K562 (cell line): ENCODE data around the gene FOLH1. TPM values are rescaled to one million over a fixed set of nuclear protein-coding genes. Genes with fewer than 3 reads are reported as not detected.
"Not testable (repeated sequence)": the region's sequence is repeated elsewhere in the genome, so short reads cannot be mapped to it uniquely, and the experiment has no call there.

Experiments used
- ATAC-seq: fragments of 200-7000 bp; cut with Tn5 transposase; 3 replicates; pipeline ENCODE4 v1.9.1; 2020; ENCODE audit warnings: moderate library complexity
- BruUV-seq: library from RNA; stranded (reverse); fragments of 400-500 nt; replicated peaks from 2 replicates; lab custom pipeline; 2021; lab: Mats Ljungman, UMichigan
- CTCF ChIA-PET: fragments of 300-600 bp; formaldehyde crosslinking; extraction: SDS; loops from one replicate; lab custom pipeline; 2021; ENCODE audit warnings: low intra/inter-chr PET ratio; lab: Yijun Ruan, JAX
- POLR2A ChIA-PET: fragments of 300-600, 350-650 bp; sonication (Branson Sonifier 250); formaldehyde crosslinking; extraction: SDS; loops from one replicate; lab custom pipeline; 2021; ENCODE audit warnings: antibody characterized with exemption, inconsistent platforms; lab: Yijun Ruan, JAX
- DNase-seq, 4 experiments: peaks; one replicate each; pipeline versions ENCODE4 v3.0.0 to v3.0.0-alpha.2; 2011 to 2018; ENCODE audit warnings: low spot score in 3 of 4, mixed read lengths in 3 of 4; ENCODE audit errors: extremely low read depth in 1 of 4
- FAIRE-seq: peaks from 2 replicates; lab custom pipeline; 2011; peaks lifted over from hg19 to GRCh38; lab: Jason Lieb, UNC
- H2AFZ ChIP-seq: 2 replicates; pipeline ENCODE4 v1.6.0; 2011; ENCODE audit warnings: low read depth, low read length, control low read depth, inconsistent platforms
- H3K27ac ChIP-seq: fragments of 200-600 bp; 3 replicates; pipeline ENCODE4 v1.8.0; 2011; ENCODE audit warnings: low read depth, mild to moderate bottlenecking, control low read depth, inconsistent platforms, low read length, moderate library complexity, mixed read lengths; ENCODE audit errors: extremely low read depth
- H3K27me3 ChIP-seq, 2 experiments: fragments of 300-600 bp in 1 of 2; 2 replicates in 1 of 2; 3 replicates in 1 of 2; pipeline versions ENCODE4 v1.6.0 to v1.8.0; 2011; ENCODE audit warnings: inconsistent platforms in 2 of 2, low read length in 2 of 2, mild to moderate bottlenecking in 1 of 2, mixed read lengths in 1 of 2, moderate library complexity in 1 of 2; ENCODE audit not compliant: control insufficient read depth in 2 of 2, insufficient read depth in 2 of 2
- H3K36me3 ChIP-seq: fragments of 300-600 bp; 3 replicates; pipeline ENCODE4 v1.8.0; 2011; ENCODE audit warnings: mild to moderate bottlenecking, low read length, inconsistent platforms; ENCODE audit not compliant: control insufficient read depth, insufficient read depth
- H3K4me1 ChIP-seq, 2 experiments: fragments of 200-600 bp in 1 of 2; replicated peaks in 1 of 2; 2 replicates in 1 of 2; 3 replicates in 1 of 2; pipeline versions ENCODE4 v1.5.1 to v1.8.0; 2011; ENCODE audit warnings: inconsistent platforms in 2 of 2, low read length in 2 of 2, mild to moderate bottlenecking in 1 of 2, mixed read lengths in 1 of 2, moderate library complexity in 1 of 2; ENCODE audit not compliant: control insufficient read depth in 2 of 2, insufficient read depth in 2 of 2
- H3K4me2 ChIP-seq: 2 replicates; pipeline ENCODE4 v1.6.1; 2011; ENCODE audit warnings: low read length, control low read depth, inconsistent platforms, mixed read lengths; ENCODE audit not compliant: insufficient read depth
- H3K4me3 ChIP-seq: fragments of 200-600 bp; sonication (generic), shearing (Covaris generic); 2 replicates; pipeline ENCODE4 v1.5.1; 2016; ENCODE audit warnings: control low read depth, inconsistent platforms
- H3K79me2 ChIP-seq: fragments of 200-600 bp; 3 replicates; pipeline ENCODE4 v1.8.0; 2011; ENCODE audit warnings: low read length, inconsistent platforms; ENCODE audit not compliant: control insufficient read depth, insufficient read depth
- H3K9ac ChIP-seq, 2 experiments: 2 replicates each; pipeline versions ENCODE4 v1.6.0 to v1.6.1; 2011; ENCODE audit warnings: low read depth in 2 of 2, low read length in 2 of 2, control low read depth in 1 of 2, inconsistent platforms in 1 of 2, mild to moderate bottlenecking in 1 of 2, mixed read lengths in 1 of 2; ENCODE audit not compliant: insufficient read depth in 1 of 2
- H3K9me1 ChIP-seq: one replicate; pipeline ENCODE4 v1.6.0; 2011; ENCODE audit warnings: inconsistent platforms, mild to moderate bottlenecking, low read length, moderate library complexity; ENCODE audit not compliant: control insufficient read depth, insufficient read depth
- H3K9me3 ChIP-seq: replicated peaks from 2 replicates; pipeline ENCODE4 v1.5.1; 2011; ENCODE audit warnings: low read depth, low read length, inconsistent platforms; ENCODE audit not compliant: control insufficient read depth, insufficient read depth
- H4K20me1 ChIP-seq: replicated peaks from 2 replicates; pipeline ENCODE4 v1.6.1; 2011; ENCODE audit warnings: low read length, inconsistent platforms, mixed read lengths; ENCODE audit not compliant: control insufficient read depth, insufficient read depth
- WGBS: fragments of 100-300 bp; shearing (Covaris generic); methylation state at CpG from one replicate; pipeline ENCODE4 v1.1.6; 2016; ENCODE audit warnings: low coverage, mixed read lengths; ENCODE audit not compliant: insufficient coverage; ENCODE audit errors: missing lambda C conversion rate; 5-methylcytosine and 5-hydroxymethylcytosine counted together
- in situ Hi-C: fragments of 300-500 bp; cut with MboI; formaldehyde crosslinking; loops from 4 replicates; pipeline ENCODE4 v1.15.0; 2018; ENCODE audit warnings: inconsistent platforms, mixed read lengths
- intact Hi-C: fragments of 100-400 bp; cut with micrococcal nuclease; formaldehyde crosslinking; loops from 2 replicates; pipeline ENCODE4 v1.14.2; 2022
- polyA plus RNA-seq, 8 experiments: library from polyadenylated mRNA; depleted of rRNA in 4 of 8; stranded (reverse) in 5 of 8; unstranded in 3 of 8; fragments of >200 nt; fragmentation: Nextera tagmentation in 2 of 8; fragmentation: Illumina TruSeq in 1 of 8; extraction: Ambion mirVana in 2 of 8; extraction: Trizol in 1 of 8; gene quantifications; 2 replicates each; pipeline versions ENCODE4 v1.2.1 to v1.2.3, GENCODE V29; 2011 to 2014; ENCODE audit warnings: inconsistent platforms in 1 of 8, missing spikeins in 1 of 8
- total RNA-seq, 7 experiments: library from RNA; depleted of rRNA in 6 of 7; stranded (reverse); fragments of >200 nt in 6 of 7; fragmentation: Illumina TruSeq in 2 of 7; extraction: Trizol in 2 of 7; gene quantifications; 2 replicates each; pipeline versions ENCODE4 v1.2.1 to v1.2.3, GENCODE V29; 2011 to 2021; ENCODE audit warnings: low replicate concordance in 1 of 7
- TF ChIP-seq, protein P1 (sequence below): fragments of 450-650 bp; IDR thresholded peaks from 2 replicates; pipeline ENCODE4 v1.6.1; 2016; ENCODE audit warnings: mild to moderate bottlenecking
- TF ChIP-seq, protein P2 (sequence below): fragments of 450-650 bp; IDR thresholded peaks from 2 replicates; pipeline ENCODE4 v1.6.1; 2016; ENCODE audit warnings: mild to moderate bottlenecking, moderate library complexity
- TF ChIP-seq, protein P3 (sequence below), 3 experiments: IDR thresholded peaks in 2 of 3; conservative IDR thresholded peaks in 1 of 3; 2 replicates each; pipeline ENCODE4 v1.5.1; 2011 to 2012; ENCODE audit warnings: low read length in 3 of 3, mild to moderate bottlenecking in 3 of 3, control low read depth in 2 of 3, improper control_type of control experiment in 1 of 3, inconsistent platforms in 1 of 3, low read depth in 1 of 3, mixed read lengths in 1 of 3, moderate library complexity in 1 of 3; ENCODE audit not compliant: insufficient read depth in 2 of 3

Gene FOLH1
- total and polyA plus RNA-seq, 9 of the 15 experiments (the other 6 are each of a cell fraction or from before 2014, with no cell fraction given) = not detected

DNA sequence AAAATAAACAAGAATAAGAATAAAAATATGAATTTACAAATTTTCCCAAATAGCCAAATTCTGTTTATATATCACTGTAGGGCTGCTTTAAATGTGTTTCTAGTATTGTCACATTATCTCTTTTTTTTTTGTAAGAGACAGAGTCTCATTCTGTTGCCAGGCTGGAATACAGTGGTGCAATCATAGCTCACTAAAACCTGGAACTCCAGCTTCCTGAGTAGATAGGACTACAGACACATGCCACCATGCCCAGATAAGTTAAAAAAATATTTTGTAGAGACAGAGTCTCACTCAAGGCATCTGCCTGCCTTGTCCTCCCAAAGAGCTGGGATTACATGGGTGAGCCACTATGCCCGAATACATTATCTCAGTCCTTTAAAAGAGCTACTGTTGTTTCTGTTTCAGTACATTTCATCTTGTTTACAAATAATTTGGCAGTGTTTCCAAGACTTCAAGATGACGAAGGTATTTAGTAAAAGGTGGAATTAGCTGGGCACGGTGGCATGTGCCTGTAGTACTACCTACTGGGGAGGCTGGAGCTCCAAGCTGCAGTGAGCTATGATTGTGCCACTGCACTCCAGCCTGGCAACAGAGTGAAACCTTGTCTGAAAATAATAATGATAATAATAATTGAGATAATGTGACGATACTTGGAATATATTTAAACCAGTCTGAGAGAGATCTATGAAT, 6.0 kb downstream of the FOLH1 start (continued):
- TF ChIP-seq, protein P1, sequence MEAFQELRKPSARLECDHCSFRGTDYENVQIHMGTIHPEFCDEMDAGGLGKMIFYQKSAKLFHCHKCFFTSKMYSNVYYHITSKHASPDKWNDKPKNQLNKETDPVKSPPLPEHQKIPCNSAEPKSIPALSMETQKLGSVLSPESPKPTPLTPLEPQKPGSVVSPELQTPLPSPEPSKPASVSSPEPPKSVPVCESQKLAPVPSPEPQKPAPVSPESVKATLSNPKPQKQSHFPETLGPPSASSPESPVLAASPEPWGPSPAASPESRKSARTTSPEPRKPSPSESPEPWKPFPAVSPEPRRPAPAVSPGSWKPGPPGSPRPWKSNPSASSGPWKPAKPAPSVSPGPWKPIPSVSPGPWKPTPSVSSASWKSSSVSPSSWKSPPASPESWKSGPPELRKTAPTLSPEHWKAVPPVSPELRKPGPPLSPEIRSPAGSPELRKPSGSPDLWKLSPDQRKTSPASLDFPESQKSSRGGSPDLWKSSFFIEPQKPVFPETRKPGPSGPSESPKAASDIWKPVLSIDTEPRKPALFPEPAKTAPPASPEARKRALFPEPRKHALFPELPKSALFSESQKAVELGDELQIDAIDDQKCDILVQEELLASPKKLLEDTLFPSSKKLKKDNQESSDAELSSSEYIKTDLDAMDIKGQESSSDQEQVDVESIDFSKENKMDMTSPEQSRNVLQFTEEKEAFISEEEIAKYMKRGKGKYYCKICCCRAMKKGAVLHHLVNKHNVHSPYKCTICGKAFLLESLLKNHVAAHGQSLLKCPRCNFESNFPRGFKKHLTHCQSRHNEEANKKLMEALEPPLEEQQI = no peak
- TF ChIP-seq, protein P2, sequence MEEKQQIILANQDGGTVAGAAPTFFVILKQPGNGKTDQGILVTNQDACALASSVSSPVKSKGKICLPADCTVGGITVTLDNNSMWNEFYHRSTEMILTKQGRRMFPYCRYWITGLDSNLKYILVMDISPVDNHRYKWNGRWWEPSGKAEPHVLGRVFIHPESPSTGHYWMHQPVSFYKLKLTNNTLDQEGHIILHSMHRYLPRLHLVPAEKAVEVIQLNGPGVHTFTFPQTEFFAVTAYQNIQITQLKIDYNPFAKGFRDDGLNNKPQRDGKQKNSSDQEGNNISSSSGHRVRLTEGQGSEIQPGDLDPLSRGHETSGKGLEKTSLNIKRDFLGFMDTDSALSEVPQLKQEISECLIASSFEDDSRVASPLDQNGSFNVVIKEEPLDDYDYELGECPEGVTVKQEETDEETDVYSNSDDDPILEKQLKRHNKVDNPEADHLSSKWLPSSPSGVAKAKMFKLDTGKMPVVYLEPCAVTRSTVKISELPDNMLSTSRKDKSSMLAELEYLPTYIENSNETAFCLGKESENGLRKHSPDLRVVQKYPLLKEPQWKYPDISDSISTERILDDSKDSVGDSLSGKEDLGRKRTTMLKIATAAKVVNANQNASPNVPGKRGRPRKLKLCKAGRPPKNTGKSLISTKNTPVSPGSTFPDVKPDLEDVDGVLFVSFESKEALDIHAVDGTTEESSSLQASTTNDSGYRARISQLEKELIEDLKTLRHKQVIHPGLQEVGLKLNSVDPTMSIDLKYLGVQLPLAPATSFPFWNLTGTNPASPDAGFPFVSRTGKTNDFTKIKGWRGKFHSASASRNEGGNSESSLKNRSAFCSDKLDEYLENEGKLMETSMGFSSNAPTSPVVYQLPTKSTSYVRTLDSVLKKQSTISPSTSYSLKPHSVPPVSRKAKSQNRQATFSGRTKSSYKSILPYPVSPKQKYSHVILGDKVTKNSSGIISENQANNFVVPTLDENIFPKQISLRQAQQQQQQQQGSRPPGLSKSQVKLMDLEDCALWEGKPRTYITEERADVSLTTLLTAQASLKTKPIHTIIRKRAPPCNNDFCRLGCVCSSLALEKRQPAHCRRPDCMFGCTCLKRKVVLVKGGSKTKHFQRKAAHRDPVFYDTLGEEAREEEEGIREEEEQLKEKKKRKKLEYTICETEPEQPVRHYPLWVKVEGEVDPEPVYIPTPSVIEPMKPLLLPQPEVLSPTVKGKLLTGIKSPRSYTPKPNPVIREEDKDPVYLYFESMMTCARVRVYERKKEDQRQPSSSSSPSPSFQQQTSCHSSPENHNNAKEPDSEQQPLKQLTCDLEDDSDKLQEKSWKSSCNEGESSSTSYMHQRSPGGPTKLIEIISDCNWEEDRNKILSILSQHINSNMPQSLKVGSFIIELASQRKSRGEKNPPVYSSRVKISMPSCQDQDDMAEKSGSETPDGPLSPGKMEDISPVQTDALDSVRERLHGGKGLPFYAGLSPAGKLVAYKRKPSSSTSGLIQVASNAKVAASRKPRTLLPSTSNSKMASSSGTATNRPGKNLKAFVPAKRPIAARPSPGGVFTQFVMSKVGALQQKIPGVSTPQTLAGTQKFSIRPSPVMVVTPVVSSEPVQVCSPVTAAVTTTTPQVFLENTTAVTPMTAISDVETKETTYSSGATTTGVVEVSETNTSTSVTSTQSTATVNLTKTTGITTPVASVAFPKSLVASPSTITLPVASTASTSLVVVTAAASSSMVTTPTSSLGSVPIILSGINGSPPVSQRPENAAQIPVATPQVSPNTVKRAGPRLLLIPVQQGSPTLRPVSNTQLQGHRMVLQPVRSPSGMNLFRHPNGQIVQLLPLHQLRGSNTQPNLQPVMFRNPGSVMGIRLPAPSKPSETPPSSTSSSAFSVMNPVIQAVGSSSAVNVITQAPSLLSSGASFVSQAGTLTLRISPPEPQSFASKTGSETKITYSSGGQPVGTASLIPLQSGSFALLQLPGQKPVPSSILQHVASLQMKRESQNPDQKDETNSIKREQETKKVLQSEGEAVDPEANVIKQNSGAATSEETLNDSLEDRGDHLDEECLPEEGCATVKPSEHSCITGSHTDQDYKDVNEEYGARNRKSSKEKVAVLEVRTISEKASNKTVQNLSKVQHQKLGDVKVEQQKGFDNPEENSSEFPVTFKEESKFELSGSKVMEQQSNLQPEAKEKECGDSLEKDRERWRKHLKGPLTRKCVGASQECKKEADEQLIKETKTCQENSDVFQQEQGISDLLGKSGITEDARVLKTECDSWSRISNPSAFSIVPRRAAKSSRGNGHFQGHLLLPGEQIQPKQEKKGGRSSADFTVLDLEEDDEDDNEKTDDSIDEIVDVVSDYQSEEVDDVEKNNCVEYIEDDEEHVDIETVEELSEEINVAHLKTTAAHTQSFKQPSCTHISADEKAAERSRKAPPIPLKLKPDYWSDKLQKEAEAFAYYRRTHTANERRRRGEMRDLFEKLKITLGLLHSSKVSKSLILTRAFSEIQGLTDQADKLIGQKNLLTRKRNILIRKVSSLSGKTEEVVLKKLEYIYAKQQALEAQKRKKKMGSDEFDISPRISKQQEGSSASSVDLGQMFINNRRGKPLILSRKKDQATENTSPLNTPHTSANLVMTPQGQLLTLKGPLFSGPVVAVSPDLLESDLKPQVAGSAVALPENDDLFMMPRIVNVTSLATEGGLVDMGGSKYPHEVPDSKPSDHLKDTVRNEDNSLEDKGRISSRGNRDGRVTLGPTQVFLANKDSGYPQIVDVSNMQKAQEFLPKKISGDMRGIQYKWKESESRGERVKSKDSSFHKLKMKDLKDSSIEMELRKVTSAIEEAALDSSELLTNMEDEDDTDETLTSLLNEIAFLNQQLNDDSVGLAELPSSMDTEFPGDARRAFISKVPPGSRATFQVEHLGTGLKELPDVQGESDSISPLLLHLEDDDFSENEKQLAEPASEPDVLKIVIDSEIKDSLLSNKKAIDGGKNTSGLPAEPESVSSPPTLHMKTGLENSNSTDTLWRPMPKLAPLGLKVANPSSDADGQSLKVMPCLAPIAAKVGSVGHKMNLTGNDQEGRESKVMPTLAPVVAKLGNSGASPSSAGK = no peak
- TF ChIP-seq, protein P3, sequence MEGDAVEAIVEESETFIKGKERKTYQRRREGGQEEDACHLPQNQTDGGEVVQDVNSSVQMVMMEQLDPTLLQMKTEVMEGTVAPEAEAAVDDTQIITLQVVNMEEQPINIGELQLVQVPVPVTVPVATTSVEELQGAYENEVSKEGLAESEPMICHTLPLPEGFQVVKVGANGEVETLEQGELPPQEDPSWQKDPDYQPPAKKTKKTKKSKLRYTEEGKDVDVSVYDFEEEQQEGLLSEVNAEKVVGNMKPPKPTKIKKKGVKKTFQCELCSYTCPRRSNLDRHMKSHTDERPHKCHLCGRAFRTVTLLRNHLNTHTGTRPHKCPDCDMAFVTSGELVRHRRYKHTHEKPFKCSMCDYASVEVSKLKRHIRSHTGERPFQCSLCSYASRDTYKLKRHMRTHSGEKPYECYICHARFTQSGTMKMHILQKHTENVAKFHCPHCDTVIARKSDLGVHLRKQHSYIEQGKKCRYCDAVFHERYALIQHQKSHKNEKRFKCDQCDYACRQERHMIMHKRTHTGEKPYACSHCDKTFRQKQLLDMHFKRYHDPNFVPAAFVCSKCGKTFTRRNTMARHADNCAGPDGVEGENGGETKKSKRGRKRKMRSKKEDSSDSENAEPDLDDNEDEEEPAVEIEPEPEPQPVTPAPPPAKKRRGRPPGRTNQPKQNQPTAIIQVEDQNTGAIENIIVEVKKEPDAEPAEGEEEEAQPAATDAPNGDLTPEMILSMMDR (IDR thresholded peaks at IDR 0.05 in 2 of 3, conservative IDR thresholded peaks at IDR 0.05 in 1 of 3; ENCODE audit: insufficient read depth in 2 of 3, low read depth in 1 of 3, low read length in 3 of 3) = no peak

DNA sequence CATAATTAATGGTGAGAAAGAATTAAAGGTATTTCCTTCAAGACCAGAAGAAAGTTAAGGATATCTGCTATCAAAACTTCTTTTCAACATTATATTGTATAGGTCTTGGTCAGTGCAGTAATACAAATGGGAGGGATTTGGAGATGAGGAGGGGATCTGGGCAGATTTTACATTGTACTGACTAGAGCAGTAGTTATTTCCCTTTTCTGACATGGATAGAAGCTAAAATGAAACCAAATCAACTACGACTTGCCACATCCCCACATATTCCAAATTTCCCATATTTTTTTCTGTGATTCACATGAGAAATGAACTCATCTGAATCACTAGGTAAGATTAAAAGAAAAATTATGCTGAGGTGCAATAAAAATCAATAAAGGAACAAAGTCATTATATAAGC, 11.6 kb downstream of the FOLH1 start:
- BruUV-seq, H3K9ac ChIP-seq, H3K27me3 ChIP-seq, POLR2A ChIA-PET, H3K79me2 ChIP-seq, H3K4me2 ChIP-seq, H3K9me1 ChIP-seq, H3K9me3 ChIP-seq, ATAC-seq, CTCF ChIA-PET, H3K36me3 ChIP-seq, in situ Hi-C loops, DNase-seq, intact Hi-C loops, H2AFZ ChIP-seq, FAIRE-seq, H3K4me1 ChIP-seq, H3K4me3 ChIP-seq, H3K27ac ChIP-seq, H4K20me1 ChIP-seq: not testable (repeated sequence)
- WGBS = 0% methylated on average over 1 of the region's 1 CpG
